NOMO-1 (cell line): ENCODE data around the gene LHX2.
"Not testable (repeated sequence)": the region's sequence is repeated elsewhere in the genome, so short reads cannot be mapped to it uniquely, and the experiment has no call there.

Source experiments
- DNase-seq, 2 experiments: peaks; one replicate each; lab custom pipeline; 2025; ENCODE audit not compliant: unreplicated experiment in 2 of 2; lab: John Stamatoyannopoulos, UW

LHX2 gene, protein sequence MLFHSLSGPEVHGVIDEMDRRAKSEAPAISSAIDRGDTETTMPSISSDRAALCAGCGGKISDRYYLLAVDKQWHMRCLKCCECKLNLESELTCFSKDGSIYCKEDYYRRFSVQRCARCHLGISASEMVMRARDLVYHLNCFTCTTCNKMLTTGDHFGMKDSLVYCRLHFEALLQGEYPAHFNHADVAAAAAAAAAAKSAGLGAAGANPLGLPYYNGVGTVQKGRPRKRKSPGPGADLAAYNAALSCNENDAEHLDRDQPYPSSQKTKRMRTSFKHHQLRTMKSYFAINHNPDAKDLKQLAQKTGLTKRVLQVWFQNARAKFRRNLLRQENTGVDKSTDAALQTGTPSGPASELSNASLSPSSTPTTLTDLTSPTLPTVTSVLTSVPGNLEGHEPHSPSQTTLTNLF

GRCh38 chr9:124011460-124012301 is at the start of gene LHX2:
TSS of gene LHX2 (plus strand) at chr9:124011768. CDS start at chr9:124012349, 581 bp downstream.
- DNase-seq, result peak; percentile 46 to 80

DNA sequence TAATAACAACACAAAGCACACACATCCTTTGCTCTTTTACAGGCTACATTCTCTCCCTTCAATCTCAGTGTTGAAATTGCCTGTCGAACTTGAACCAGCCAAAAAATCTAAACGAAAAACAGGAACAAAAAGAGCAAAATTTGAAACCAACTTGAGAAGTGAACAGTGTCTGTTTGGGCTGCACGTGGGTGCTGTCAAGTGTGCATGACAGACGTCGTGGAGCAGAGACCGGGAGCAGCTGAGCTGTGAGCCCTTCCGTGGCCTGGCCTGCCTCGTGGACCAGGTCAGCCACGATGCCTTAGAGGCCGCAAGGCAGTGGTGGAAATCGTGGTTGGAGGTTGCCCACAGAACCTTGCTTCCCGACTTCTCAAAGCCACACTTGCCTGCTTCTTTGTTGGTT is 46.8 kb upstream of the LHX2 start:
- DNase-seq, result peak; percentile 9 to 38

DNA sequence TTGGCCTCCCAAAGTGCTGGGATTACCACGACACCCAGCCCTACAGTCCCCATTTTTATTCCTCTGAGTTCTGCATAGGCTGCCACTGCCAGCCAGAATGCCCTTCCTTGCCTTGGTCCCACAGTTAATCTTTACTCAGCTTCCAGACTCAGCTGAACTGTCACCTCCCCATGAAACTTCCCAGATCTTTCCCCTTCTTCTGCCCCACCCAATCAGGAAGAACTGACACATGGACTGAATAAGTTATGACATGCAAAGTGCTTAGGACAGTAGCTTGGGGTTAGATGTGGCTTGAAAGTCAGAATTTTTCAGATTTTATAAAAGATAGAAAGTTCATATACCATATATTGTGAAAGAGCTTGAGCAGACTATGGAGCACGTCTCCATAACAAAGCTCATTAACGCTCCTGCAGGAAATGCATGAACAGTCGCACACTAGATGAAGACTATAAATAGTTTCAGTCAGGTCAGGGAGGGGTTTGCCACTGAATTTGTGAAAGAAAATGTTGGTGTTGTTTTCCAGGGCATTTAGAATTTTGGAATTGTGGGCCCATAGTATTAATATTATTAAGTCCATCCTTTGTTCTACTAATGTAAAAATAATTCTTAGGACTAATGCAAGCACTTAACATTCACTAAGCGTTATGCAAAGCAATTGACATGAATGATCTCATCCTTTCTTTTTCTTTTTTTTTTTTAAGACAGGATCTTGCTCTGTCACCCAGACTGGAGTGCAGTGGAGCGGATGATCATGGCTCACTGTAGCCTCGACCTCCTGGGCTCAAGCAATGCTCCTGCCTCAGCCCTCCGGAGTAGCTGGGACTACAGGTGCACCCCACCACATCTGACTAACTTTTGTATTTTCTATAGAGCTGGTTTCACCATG is 45.5 kb upstream of the LHX2 start:
- no peak for DNase-seq

GRCh38 chr9:123967323-123967722 is 44.2 kb upstream of the LHX2 start:
- DNase-seq, result no peak

GRCh38 chr9:123972618-123973017 is 39.0 kb upstream of the LHX2 start:
- DNase-seq, result no peak

DNA sequence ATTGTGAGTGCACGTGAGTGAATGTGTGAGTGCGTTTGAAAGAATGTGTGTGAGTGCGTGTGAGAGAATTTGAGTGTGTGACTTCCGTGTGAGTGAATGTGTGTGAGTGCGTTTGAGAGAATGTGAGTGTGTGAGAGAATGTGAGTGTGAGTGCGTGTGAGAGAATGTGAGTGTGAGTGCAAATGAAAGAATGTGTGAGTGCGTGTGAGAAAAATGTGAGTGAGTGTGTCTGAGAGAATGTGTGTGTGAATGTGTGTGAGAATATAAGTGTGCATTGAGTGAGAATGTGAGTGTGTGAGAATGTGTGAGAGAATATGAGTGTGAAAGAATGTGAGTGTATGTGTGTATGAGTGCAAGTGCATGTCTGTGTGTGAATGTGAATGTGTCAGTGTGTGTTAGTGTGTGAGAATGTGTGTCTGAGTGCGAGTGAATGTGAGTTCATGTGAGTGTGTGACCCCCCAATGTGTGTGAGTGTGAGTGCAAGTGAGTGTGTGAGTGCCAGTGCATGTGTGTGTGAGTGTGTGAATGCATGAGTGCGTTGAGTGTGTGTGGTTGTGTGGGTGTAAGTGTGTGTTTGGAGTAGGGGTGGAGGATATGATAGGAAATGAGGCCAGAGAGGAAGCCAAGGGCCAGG is 37.9 kb upstream of the LHX2 start:
- no peak for DNase-seq

GRCh38 chr9:123974471-123974870 is 37.1 kb upstream of the LHX2 start:
- DNase-seq, result no peak

GRCh38 chr9:123975871-123976270 is 35.7 kb upstream of the LHX2 start:
- DNase-seq, result no peak

DNA sequence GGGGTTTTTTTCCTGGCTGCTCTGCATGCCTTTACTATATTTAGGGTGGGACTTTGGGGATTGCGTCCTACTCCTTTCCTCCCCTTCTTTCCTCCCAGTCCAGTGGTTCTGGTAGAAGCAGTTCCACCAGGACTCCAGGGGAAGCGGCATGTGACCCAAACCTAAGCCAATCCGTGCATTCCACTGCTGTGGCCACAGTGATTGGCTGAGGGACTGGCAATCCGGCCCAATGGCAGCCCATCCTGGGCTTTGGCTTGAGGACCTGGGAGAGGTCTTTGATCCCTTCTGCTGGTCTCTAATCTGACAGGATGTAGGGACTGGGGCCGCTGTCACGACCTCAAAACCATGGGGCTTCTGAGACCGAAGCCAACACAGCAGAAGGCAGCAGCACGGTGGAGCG is 35.0 kb upstream of the LHX2 start:
- DNase-seq, result not testable (repeated sequence)

DNA sequence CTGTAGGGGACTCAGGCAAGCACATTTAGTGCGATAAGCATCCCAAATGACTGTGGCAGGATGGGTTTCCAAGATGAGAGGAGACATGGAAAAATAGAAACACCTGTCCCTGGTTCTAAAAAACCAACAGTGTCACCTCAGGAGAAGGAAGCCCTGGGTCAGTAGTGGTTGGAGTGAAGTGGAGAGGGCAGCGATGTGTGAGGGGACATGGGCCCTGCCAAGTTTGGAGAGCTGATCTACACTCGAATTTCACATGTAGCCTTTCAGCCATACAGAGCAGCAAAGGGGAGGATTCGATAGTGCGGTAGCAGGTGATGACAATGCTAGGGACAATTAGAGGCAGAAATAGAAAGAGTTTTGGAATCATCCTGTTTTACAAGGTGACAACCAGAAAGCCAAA is 32.6 kb upstream of the LHX2 start:
- DNase-seq, result no peak

GRCh38 chr9:123982535-123982934 is 29.0 kb upstream of the LHX2 start:
- no peak for DNase-seq

- no peak for DNase-seq
Measured at GRCh38 chr9:123983047-123983446, 28.5 kb upstream of the LHX2 start.

DNA sequence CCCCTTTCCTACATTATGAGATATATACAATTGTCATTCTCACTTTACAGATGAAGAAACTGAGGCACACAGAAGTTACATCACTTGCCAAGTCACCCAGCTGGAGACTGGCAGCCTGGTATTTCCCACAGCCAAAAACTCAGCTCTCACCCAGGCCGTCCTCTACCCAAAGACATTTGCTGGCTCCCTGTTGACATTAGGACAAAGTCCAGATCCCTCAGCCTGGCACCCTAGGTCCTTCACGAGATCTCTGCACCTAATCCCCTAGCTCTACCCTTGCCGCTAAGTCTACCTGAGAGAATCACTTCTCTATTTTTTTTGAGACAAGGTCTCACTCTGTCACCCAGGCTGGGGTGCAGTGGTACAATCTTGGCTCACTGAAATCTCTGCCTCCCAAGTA is 26.8 kb upstream of the LHX2 start:
- DNase-seq, result no peak

- DNase-seq, result no peak
Measured at GRCh38 chr9:123985869-123986268, 25.7 kb upstream of the LHX2 start.

- no peak for DNase-seq
Measured at GRCh38 chr9:123990427-123990826, 21.1 kb upstream of the LHX2 start.

- DNase-seq, result not testable (repeated sequence)
Measured at GRCh38 chr9:123992679-123993078, 18.9 kb upstream of the LHX2 start.

DNA sequence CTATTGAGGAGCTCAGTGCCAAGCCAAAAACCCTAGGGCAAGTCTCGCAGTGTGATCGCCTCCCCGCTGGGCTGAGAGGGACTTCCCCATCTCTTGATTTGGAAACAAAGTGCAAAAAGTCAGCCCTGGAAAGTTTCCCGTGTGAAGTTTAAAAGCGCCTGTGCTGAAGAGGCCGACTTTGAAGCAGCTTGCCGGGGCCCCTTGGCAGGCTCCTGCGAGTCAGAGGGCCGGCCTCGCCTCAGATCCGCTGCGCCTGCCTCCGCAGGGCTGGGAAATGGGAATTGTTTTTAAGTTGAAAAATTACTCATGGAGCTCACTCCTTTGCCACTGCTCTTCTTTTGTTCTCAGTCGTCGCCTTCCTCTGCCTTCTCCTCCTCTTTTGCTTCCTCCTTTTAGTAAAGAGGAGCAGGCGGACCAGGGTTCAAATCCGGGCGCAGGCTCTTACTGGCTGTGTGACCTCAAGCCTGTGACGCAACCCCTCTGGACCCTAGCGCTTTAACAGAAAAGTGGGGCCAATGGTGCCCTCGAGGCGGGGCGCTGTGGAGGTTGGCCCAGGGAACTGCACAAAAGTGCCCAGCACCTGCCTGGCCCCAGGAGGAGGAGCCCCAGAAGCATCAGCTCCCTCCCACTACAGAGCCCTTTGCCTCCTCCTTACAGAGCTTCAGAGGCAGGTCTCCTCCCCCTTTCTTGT is 14.7 kb upstream of the LHX2 start:
- DNase-seq, result peak; percentile 44 to 48

DNA sequence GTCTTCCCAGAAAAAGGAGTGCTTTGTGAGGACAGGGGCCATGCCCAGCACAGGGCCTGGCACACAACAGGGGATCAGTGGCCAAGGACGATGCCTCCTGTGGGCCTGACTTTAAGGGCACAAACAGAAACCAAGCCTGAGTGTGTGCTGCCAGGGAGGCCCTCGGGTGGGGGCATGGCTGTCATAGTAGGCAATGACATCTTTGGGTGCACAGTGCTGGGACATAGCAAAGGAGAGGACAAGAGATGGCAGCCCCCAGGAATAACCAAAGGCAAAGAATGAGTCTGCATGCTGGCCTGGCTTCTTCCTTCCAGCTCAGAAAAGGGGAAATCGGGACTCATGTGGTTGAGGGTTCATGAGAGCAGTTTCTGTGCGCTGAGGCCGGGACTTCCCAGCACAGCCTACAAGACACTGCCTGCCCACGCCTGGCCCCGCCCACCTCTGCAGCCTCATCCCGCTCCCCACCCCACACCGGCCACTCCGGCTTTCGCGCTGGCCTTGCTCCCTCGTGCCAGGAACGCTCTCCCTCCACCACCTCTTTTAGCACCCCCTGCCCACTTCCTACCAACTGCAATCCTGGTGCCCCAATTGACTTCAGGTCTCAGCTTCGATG is 13.8 kb upstream of the LHX2 start:
- peak; percentile 32 to 36 for DNase-seq

DNA sequence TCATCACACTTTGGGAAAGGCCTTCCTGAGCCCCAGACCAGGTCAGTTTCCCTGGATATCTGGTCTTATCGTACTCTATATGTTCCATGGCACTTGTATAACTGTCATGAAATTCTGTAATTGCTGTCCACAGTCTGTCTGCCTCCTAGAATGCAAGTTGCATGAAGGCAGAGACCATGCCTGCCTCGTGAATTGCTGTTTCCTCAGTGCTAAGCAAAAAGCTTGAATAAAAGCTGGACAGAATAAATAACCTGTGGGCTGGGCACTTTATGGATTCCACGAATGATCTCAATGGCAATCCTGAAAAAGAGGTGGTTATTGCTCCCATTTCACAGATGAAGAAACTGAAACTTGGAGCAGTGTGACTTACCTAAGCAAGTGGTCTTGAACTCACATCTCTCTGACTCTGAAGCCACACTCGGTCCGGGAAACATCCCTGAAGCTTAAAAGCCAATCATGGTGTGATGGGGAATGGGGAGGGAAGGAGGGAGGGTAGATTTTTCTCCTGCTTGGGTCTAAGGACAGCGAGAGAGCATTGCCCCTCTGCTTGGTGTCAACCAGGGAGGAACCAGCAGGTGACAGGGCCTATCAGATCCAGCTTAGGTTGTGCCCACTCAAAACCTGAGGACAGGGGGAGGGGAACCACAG is 13.2 kb upstream of the LHX2 start:
- DNase-seq, result no peak
